BE2C (cell line): ENCODE data around the gene NMNAT1.

Experiments
- DNase-seq: peaks from one replicate; pipeline ENCODE4 v3.0.0-alpha.2; 2020
- H3K27me3 ChIP-seq: fragments of 250-450 bp; sonication (Bioruptor Pico); 2 replicates; pipeline ENCODE4 v1.5.1; 2020; ENCODE audit warnings: mild to moderate bottlenecking
- H3K36me3 ChIP-seq: fragments of 250-450 bp; sonication (Bioruptor Pico); 2 replicates; pipeline ENCODE4 v1.5.1; 2020; ENCODE audit warnings: mild to moderate bottlenecking
- H3K4me1 ChIP-seq: fragments of 250-450 bp; sonication (Bioruptor Pico); 2 replicates; pipeline ENCODE4 v1.5.1; 2020
- H3K4me3 ChIP-seq: 2 replicates; pipeline ENCODE4 v1.5.1; 2011; ENCODE audit warnings: low read depth, low read length
- H3K9me3 ChIP-seq: fragments of 250-450 bp; sonication (Bioruptor Pico); 2 replicates; pipeline ENCODE4 v1.5.1; 2020
- CTCF ChIP-seq: IDR thresholded peaks from 2 replicates; pipeline ENCODE4 v1.5.1; 2012; ENCODE audit warnings: mild to moderate bottlenecking, low read depth, low read length

Gene NMNAT1

GRCh38 chr1:9903801-9904527 lies 39.3 kb upstream of the NMNAT1 start:
- TF ChIP-seq CTCF = no peak
- no peaks in the 10 kb centered on the region for H3K27me3 ChIP-seq
- DNase-seq = no peak
- H3K4me1 ChIP-seq = no peaks in the 10 kb centered on the region
- no peak overlapping the region for H3K4me3 ChIP-seq
- H3K36me3 ChIP-seq = no peaks in the 10 kb centered on the region
- H3K9me3 ChIP-seq = no peaks in the 10 kb centered on the region

GRCh38 chr1:9904596-9904995 lies 38.7 kb upstream of the NMNAT1 start:
- H3K4me3 ChIP-seq = no peak overlapping the region
- no peak for TF ChIP-seq CTCF
- H3K27me3 ChIP-seq = no peaks in the 10 kb centered on the region
- DNase-seq = no peak
- no peaks in the 10 kb centered on the region for H3K36me3 ChIP-seq
- no peaks in the 10 kb centered on the region for H3K9me3 ChIP-seq
- H3K4me1 ChIP-seq = no peaks in the 10 kb centered on the region

GRCh38 chr1:9905010-9905409 lies 38.3 kb upstream of the NMNAT1 start:
- H3K36me3 ChIP-seq = no peaks in the 10 kb centered on the region
- DNase-seq = no peak
- TF ChIP-seq CTCF = no peak
- no peaks in the 10 kb centered on the region for H3K9me3 ChIP-seq
- no peaks in the 10 kb centered on the region for H3K27me3 ChIP-seq
- H3K4me3 ChIP-seq = no peak overlapping the region
- H3K4me1 ChIP-seq = no peaks in the 10 kb centered on the region

GRCh38 chr1:9906466-9906865 lies 36.8 kb upstream of the NMNAT1 start:
- no peak for TF ChIP-seq CTCF
- no peaks in the 10 kb centered on the region for H3K4me1 ChIP-seq

GRCh38 chr1:9907441-9907840 lies 35.8 kb upstream of the NMNAT1 start:
- Histone ChIP-seq H3K27me3 (no peaks in the 10 kb centered on the region), H3K36me3 (no peaks in the 10 kb centered on the region), H3K9me3 (no peaks in the 10 kb centered on the region), H3K4me3 (no peak overlapping the region), H3K4me1 (no peaks in the 10 kb centered on the region)
- no peak for DNase-seq
- no peak for TF ChIP-seq CTCF

More at GRCh38 chr1:9906466-9906865, 36.8 kb upstream of the NMNAT1 start:
- DNase-seq = no peak
- H3K9me3 ChIP-seq = no peaks in the 10 kb centered on the region
- H3K4me3 ChIP-seq = no peak overlapping the region
- H3K36me3 ChIP-seq = no peaks in the 10 kb centered on the region
- no peaks in the 10 kb centered on the region for H3K27me3 ChIP-seq

GRCh38 chr1:9908871-9909233 lies 34.4 kb upstream of the NMNAT1 start:
- H3K27me3 ChIP-seq = no peaks in the 10 kb centered on the region
- no peak for TF ChIP-seq CTCF
- no peaks in the 10 kb centered on the region for H3K9me3 ChIP-seq
- no peaks in the 10 kb centered on the region for H3K36me3 ChIP-seq
- H3K4me1 ChIP-seq = no peaks in the 10 kb centered on the region
- no peak for DNase-seq
- H3K4me3 ChIP-seq = no peak overlapping the region
